Thoracic aorta (tissue), 2 donors: Measurements from ENCODE around the gene NKX2-8. TPM values are rescaled to one million over a fixed set of nuclear protein-coding genes. Genes with fewer than 3 reads are reported as not detected.

Experiments used
- ATAC-seq: fragments of 150-250 bp; one replicate; pipeline ENCODE4 v1.8.0; 2017; ENCODE audit warnings: low read depth; ENCODE audit not compliant: insufficient number of reproducible peaks, low FRiP score
- DNase-seq: peaks from one replicate; pipeline ENCODE4 v3.0.0-alpha.2; 2020; ENCODE audit warnings: low spot score
- H3K27ac ChIP-seq, 2 donors: fragments of 200-600 bp; sonication (generic); 1 replicate in 1 of 2; 2 replicates in 1 of 2; pipeline ENCODE4 v1.5.1; 2016; ENCODE audit warnings: mild to moderate bottlenecking in 2 of 2, moderate library complexity in 2 of 2
- H3K27me3 ChIP-seq: fragments of 200-600 bp; sonication (generic); replicated peaks from 2 replicates; pipeline ENCODE4 v1.6.0; 2016; ENCODE audit warnings: mild to moderate bottlenecking; ENCODE audit not compliant: insufficient read depth
- H3K36me3 ChIP-seq: fragments of 200-600 bp; sonication (generic); one replicate; pipeline ENCODE4 v1.5.1; 2016
- H3K4me1 ChIP-seq, 2 donors: fragments of 200-600 bp; sonication (generic); 1 replicate in 1 of 2; 2 replicates in 1 of 2; pipeline versions ENCODE4 v1.5.1 to v1.6.0; 2016; ENCODE audit warnings: low read depth in 2 of 2, mild to moderate bottlenecking in 1 of 2; ENCODE audit not compliant: control insufficient read depth in 1 of 2
- H3K4me3 ChIP-seq: fragments of 200-600 bp; sonication (generic); 2 replicates; pipeline ENCODE4 v1.5.1; 2016; ENCODE audit warnings: mild to moderate bottlenecking
- H3K9me3 ChIP-seq: fragments of 200-600 bp; sonication (generic); 2 replicates; pipeline ENCODE4 v1.5.1; 2016
- total RNA-seq, 2 donors: library from RNA; depleted of rRNA; stranded (reverse); fragments of >200 nt; gene quantifications; one replicate each; pipeline versions ENCODE4 v1.1.0 to v1.2.3, GENCODE V29; 2016
- TF ChIP-seq, protein P1 (sequence below): fragments of 200-600 bp; sonication (generic); IDR thresholded peaks from one replicate; pipeline ENCODE4 v1.5.1; 2019; ENCODE audit warnings: antibody characterized with exemption

The NKX2-8 gene
- total RNA-seq, result not detected

DNA sequence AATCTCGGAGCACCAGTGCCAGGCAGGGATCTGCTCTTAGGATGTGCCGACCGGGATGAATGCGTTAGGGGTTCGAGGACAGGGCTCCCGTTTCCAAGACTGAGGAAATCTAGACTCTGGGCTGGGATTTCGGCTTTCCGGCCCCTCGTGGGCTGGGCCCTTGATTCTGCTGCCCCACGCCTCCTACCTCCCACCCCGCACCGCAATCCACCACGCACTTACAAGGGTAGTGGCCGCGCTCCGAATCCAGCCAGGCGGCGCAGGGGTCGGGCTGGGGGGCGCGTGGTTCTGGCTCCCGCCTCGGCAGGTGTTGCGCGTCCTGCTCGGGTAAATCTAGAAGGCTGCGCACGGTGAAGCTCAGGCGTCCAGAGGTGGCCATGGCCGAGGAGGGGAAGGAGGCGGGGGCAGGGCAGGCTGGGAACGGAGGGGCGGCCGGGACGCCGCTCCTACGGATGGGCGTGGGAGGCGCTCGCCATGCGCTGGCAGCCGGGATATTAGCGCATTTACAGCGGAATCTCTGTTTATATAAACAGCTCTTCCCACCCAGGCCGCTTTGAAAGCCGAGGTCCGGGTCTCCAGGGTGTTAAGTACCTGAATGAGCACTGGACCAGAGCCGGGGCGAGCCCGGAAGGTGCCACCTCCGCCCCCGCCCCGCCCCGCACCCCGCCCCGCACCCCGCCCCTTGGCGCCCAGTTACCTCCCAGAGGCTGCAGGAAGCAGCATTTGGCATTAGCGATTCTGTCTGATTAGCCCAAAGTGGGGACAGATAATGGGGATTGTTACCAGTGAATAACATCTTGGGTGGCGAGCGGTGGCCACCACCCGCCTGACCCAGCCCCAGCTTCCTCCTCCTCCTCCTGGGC is at the start of gene NKX2-8:
TSS of gene NKX2-8 (minus strand) at position 604 of the 863 bp plus-strand sequence. CDS start at position 379, 225 bp downstream.
- H3K9me3 ChIP-seq, result no peaks in the 10 kb centered on the region
- peak within 1 kb of the TSS; percentile 70 for H3K4me3 ChIP-seq
- no peaks in the 10 kb centered on the region for H3K36me3 ChIP-seq
- H3K27ac ChIP-seq, result no peak within 1 kb of the TSS
- H3K27me3 ChIP-seq, result peaks cover 6% of the 10 kb centered on the region
- DNase-seq (no peak), ATAC-seq (no peak)
- H3K4me1 ChIP-seq, result peaks cover 12 to 24% of the 10 kb centered on the region in 2 donors
- TF ChIP-seq, protein P1, sequence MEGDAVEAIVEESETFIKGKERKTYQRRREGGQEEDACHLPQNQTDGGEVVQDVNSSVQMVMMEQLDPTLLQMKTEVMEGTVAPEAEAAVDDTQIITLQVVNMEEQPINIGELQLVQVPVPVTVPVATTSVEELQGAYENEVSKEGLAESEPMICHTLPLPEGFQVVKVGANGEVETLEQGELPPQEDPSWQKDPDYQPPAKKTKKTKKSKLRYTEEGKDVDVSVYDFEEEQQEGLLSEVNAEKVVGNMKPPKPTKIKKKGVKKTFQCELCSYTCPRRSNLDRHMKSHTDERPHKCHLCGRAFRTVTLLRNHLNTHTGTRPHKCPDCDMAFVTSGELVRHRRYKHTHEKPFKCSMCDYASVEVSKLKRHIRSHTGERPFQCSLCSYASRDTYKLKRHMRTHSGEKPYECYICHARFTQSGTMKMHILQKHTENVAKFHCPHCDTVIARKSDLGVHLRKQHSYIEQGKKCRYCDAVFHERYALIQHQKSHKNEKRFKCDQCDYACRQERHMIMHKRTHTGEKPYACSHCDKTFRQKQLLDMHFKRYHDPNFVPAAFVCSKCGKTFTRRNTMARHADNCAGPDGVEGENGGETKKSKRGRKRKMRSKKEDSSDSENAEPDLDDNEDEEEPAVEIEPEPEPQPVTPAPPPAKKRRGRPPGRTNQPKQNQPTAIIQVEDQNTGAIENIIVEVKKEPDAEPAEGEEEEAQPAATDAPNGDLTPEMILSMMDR, result no peak

DNA sequence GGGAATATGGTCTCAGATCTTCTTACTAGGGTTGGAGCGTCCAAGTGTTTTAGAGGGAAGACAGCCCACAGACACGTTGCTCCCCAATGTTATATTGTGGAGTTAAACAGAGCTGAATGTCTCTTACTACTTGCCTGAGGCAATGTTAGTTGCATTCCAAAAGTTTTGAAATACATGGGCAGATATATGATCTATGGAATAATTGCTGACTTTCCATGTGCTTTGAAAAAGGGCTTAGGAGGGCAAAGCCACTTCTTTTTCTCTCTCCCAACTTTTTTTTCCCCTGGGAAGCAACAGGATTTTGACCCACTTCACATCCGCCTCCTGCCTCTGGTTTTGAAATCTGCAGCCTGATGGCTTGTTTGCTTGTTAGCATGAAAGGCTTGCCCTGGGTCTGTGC is 45.6 kb upstream of the NKX2-8 start:
- Histone ChIP-seq H3K27ac (no peak overlapping the region), H3K4me1 (no peaks in the 10 kb centered on the region), H3K4me3 (no peak overlapping the region), H3K9me3 (no peaks in the 10 kb centered on the region), H3K27me3 (no peaks in the 10 kb centered on the region), H3K36me3 (no peaks in the 10 kb centered on the region)
- ATAC-seq, result no peak
- no peak for DNase-seq
- TF ChIP-seq, protein P1, result no peak

DNA sequence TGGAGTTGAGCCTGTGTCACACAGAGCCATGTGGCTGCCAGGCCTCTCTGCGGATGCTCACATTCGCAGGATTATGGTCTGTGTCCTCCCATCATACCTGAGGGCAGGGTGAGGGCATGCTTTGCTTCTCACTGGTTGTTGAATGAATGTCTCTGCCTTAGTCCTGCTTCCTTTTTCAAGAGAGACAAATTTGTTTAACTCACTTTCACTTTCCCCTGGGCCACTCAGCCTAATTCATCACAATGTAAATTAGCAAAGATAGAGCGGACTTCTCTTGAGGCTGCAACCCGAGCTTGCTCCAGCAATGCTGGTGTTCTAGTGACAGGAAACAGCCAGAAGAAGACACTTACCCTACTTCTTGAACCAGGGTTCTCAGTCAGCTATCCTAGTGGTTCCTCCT is 43.7 kb upstream of the NKX2-8 start:
- ATAC-seq, result no peak

DNA sequence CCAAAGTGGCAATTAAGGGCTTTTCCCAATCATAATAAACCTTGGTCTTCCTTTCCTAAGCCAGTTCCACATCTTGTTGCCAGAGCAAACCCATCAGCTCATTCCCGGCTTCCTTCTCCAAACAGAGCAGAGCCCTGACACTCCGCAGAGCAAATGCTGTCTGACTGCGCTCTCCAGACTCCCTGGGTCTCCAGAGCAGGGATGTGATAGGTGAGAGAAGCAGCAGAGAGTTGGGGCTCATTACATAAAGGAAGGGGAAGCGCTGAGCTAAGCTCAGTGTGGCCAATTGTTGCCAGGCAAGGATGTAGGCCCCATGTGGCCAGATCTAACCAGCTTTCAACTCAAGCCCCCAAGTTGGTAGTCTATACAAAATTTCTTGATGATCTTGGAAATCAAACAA is 43.0 kb upstream of the NKX2-8 start:
- DNase-seq, result no peak
- Histone ChIP-seq H3K4me1 (no peaks in the 10 kb centered on the region), H3K36me3 (no peaks in the 10 kb centered on the region), H3K27me3 (no peaks in the 10 kb centered on the region), H3K4me3 (no peak overlapping the region), H3K9me3 (no peaks in the 10 kb centered on the region), H3K27ac (no peak overlapping the region)
- TF ChIP-seq, protein P1, result no peak
- no peak for ATAC-seq

More for the DNA sequence above, 43.7 kb upstream of the NKX2-8 start:
- TF ChIP-seq, protein P1, result no peak
- no peak for DNase-seq
- Histone ChIP-seq H3K27me3 (no peaks in the 10 kb centered on the region), H3K27ac (no peak overlapping the region), H3K36me3 (no peaks in the 10 kb centered on the region), H3K4me1 (no peaks in the 10 kb centered on the region), H3K9me3 (no peaks in the 10 kb centered on the region), H3K4me3 (no peak overlapping the region)

DNA sequence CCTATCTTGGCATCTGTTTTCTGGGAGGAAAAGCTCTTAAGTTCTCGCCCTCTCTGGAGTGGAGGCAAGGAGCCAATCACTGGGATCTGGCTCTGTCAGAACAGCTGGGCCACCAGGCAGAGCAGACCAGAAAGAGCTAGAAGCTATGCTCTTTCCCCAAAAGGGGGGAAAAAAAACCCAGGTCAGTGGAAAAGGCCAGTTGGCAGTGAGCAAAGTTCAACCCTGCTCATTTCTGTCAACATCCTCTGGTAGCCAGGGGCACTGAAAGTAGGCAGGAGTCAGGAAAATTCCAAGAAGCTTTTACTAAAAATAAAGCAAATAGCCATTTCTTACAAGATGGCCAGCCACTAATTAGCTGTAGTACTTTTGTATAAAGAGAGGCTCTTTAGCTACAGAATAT is 42.6 kb upstream of the NKX2-8 start:
- ATAC-seq (no peak), DNase-seq (no peak)
- Histone ChIP-seq H3K9me3 (no peaks in the 10 kb centered on the region), H3K27ac (no peak overlapping the region), H3K27me3 (no peaks in the 10 kb centered on the region), H3K36me3 (no peaks in the 10 kb centered on the region), H3K4me3 (no peak overlapping the region), H3K4me1 (no peaks in the 10 kb centered on the region)
- TF ChIP-seq, protein P1, result no peak
